Measurements from ENCODE around the gene RPL9. TPM values are rescaled to one million over a fixed set of nuclear protein-coding genes. Genes with fewer than 3 reads are reported as not detected.

Gene RPL9
- total and polyA plus RNA-seq, 2 donors (not counting 1 experiment from before 2014, with no cell fraction given), result 2,031 to 2,407 TPM

DNA sequence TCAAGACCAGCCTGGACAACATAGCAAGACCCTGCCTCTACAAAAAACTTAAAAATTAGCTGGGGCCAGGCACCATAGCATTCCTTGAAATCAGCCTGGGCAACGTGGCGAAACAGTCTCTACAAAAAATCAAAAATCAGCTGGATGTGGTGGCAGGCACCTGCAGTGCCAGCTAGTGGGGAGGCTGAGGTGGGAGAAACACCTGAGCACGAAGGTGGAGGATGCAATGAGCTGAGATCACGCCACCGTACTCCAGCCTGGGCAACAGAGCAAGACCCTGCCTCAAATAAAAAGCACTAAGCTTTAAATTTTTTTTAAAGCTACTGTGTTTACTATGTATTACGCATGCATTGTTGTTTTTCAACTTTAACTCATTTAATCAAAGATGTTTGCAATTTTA, 3.2 kb downstream of the RPL9 start:
- intact Hi-C loops (cut with micrococcal nuclease), result loop anchor here (5.0 to 10.0 kb wide), 4 partner anchors 413 to 1138 kb away; partner anchors contain the start of gene N4BP2
- Histone ChIP-seq H2AFZ (ENCODE audit: insufficient read depth, low read depth, low read length, poor library complexity, severe bottlenecking) (no peak overlapping the region), H3K36me3 (replicated peaks in 1 of 2; ENCODE audit: control extremely low read depth in 1 of 2, control insufficient read depth in 1 of 2, extremely low read depth in 1 of 2, insufficient read depth in 2 of 2, low read length in 1 of 2) (peaks cover 20 to 65% of the 10 kb centered on the region in 2 experiments), H3K4me3 (ENCODE audit: control extremely low read depth in 1 of 5, extremely low read depth in 1 of 5, insufficient read depth in 1 of 5, low read depth in 2 of 5, low read length in 4 of 5) (no peak overlapping the region), H3K79me2 (ENCODE audit: control insufficient read depth, insufficient read depth, low read length) (peaks cover 21% of the 10 kb centered on the region), H3K9ac (ENCODE audit: low read length) (no peak overlapping the region), H3K4me1 (ENCODE audit: control insufficient read depth in 2 of 2, insufficient read depth in 2 of 2, low read length in 2 of 2) (peaks cover 19 to 27% of the 10 kb centered on the region in 2 donors), H3K9me3 (ENCODE audit: control extremely low read depth in 1 of 3, control insufficient read depth in 2 of 3, insufficient read depth in 1 of 3, low read length in 2 of 3) (no peaks in the 10 kb centered on the region), H4K20me1 (ENCODE audit: control insufficient read depth, insufficient read depth, low read length, poor library complexity, severe bottlenecking) (peaks cover 21% of the 10 kb centered on the region), H3K4me2 (replicated peaks; ENCODE audit: low read depth, low read length, poor library complexity, severe bottlenecking) (no peak overlapping the region), H3K27ac (ENCODE audit: low read length in 2 of 2) (no peak overlapping the region), H3K27me3 (replicated peaks in 1 of 4; ENCODE audit: control extremely low read depth in 1 of 4, control insufficient read depth in 3 of 4, insufficient read depth in 4 of 4, low read length in 3 of 4) (no peaks in the 10 kb centered on the region)
- TF ChIP-seq, protein P1, sequence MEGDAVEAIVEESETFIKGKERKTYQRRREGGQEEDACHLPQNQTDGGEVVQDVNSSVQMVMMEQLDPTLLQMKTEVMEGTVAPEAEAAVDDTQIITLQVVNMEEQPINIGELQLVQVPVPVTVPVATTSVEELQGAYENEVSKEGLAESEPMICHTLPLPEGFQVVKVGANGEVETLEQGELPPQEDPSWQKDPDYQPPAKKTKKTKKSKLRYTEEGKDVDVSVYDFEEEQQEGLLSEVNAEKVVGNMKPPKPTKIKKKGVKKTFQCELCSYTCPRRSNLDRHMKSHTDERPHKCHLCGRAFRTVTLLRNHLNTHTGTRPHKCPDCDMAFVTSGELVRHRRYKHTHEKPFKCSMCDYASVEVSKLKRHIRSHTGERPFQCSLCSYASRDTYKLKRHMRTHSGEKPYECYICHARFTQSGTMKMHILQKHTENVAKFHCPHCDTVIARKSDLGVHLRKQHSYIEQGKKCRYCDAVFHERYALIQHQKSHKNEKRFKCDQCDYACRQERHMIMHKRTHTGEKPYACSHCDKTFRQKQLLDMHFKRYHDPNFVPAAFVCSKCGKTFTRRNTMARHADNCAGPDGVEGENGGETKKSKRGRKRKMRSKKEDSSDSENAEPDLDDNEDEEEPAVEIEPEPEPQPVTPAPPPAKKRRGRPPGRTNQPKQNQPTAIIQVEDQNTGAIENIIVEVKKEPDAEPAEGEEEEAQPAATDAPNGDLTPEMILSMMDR (IDR thresholded peaks at IDR 0.05), result no peak
- TF ChIP-seq EZH2 (IDR thresholded peaks at IDR 0.05; ENCODE audit: borderline replicate concordance, insufficient read depth, low read depth, low read length, poor library complexity, severe bottlenecking), result no peak
- H3K4me1 Mint-ChIP-seq, result peaks cover 37% of the 10 kb centered on the region
- WGBS (ENCODE audit: insufficient coverage), result 87% methylated on average over 3 of the region's 6 CpGs
- ChIA-PET CTCF (interaction anchor here (0.6 to 2.1 kb wide), 5 partner anchors 9 to 553 kb away, joined by 3 to 7 read pairs (median 3); no protein-coding TSS in a partner anchor), POLR2A (interaction anchor here (1.4 kb wide), 1 partner anchor 9 kb away, joined by 5 read pairs; no protein-coding TSS in a partner anchor)
- ATAC-seq (ENCODE audit: low read depth) (no peak), DNase-seq (no peak)
- no peak overlapping the region for H3K4me3 Mint-ChIP-seq
- H3K9me3 Mint-ChIP-seq (ENCODE audit: insufficient read depth), result no peaks in the 10 kb centered on the region
- no peak overlapping the region for H3K27ac Mint-ChIP-seq
- H3K27me3 Mint-ChIP-seq, result no peaks in the 10 kb centered on the region

DNA sequence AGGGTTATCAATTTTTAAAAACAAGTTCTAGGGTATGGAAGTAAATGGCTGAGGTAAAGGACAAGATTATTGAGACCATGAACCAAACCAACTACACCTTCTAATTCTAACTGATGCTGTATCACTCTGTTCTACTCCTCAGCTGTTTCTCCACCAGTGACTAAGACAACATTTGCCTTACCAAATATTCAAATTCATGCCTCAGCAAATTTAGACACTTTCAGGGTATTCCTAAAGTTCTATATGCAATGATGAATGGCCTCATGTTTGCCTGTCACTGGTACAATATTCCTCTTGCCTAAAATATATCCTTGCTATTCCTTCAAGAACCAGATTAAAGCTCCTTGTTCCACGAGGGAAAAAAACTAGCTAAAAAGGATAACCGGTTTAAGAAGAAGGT, 5.0 kb downstream of the RPL9 start:
- Mint-ChIP-seq H3K27me3 (no peaks in the 10 kb centered on the region), H3K27ac (no peak overlapping the region), H3K4me3 (no peak overlapping the region), H3K4me1 (peaks cover 23% of the 10 kb centered on the region), H3K9me3 (ENCODE audit: insufficient read depth) (no peaks in the 10 kb centered on the region)
- intact Hi-C loops (cut with micrococcal nuclease), result loop anchor here (10.0 kb wide), 1 partner anchor 549 kb away; no protein-coding TSS in a partner anchor
- DNase-seq (no peak), ATAC-seq (ENCODE audit: low read depth) (no peak)
- Histone ChIP-seq H4K20me1 (ENCODE audit: control insufficient read depth, insufficient read depth, low read length, poor library complexity, severe bottlenecking) (peaks cover 21% of the 10 kb centered on the region), H3K4me2 (replicated peaks; ENCODE audit: low read depth, low read length, poor library complexity, severe bottlenecking) (no peak overlapping the region), H3K4me3 (ENCODE audit: control extremely low read depth in 1 of 5, extremely low read depth in 1 of 5, insufficient read depth in 1 of 5, low read depth in 2 of 5, low read length in 4 of 5) (no peak overlapping the region), H3K79me2 (ENCODE audit: control insufficient read depth, insufficient read depth, low read length) (peaks cover 19% of the 10 kb centered on the region), H3K27ac (ENCODE audit: low read length in 2 of 2) (no peak overlapping the region), H2AFZ (ENCODE audit: insufficient read depth, low read depth, low read length, poor library complexity, severe bottlenecking) (no peak overlapping the region), H3K36me3 (replicated peaks in 1 of 2; ENCODE audit: control extremely low read depth in 1 of 2, control insufficient read depth in 1 of 2, extremely low read depth in 1 of 2, insufficient read depth in 2 of 2, low read length in 1 of 2) (peaks cover 20 to 67% of the 10 kb centered on the region in 2 experiments), H3K4me1 (ENCODE audit: control insufficient read depth in 2 of 2, insufficient read depth in 2 of 2, low read length in 2 of 2) (peaks cover 16 to 18% of the 10 kb centered on the region in 2 donors), H3K9me3 (ENCODE audit: control extremely low read depth in 1 of 3, control insufficient read depth in 2 of 3, insufficient read depth in 1 of 3, low read length in 2 of 3) (no peaks in the 10 kb centered on the region), H3K9ac (ENCODE audit: low read length) (no peak overlapping the region), H3K27me3 (replicated peaks in 1 of 4; ENCODE audit: control extremely low read depth in 1 of 4, control insufficient read depth in 3 of 4, insufficient read depth in 4 of 4, low read length in 3 of 4) (no peaks in the 10 kb centered on the region)
- WGBS (ENCODE audit: insufficient coverage), result no CpG with 5 or more reads among the region's 2 CpGs
- POLR2A ChIA-PET, result no interaction called here
- TF ChIP-seq, protein P1 (IDR thresholded peaks at IDR 0.05), result no peak
- TF ChIP-seq EZH2 (IDR thresholded peaks at IDR 0.05; ENCODE audit: borderline replicate concordance, insufficient read depth, low read depth, low read length, poor library complexity, severe bottlenecking), result no peak
- CTCF ChIA-PET, result no interaction called here

Data from B cell (primary cell).